HG02759 (cell line): Measurements from ENCODE around the gene ZNF107.
A peak's percentile ranks its signal among the peaks of the same experiment; 100 is the strongest.

Experiments used
- ATAC-seq: cut with Tn5 transposase; IDR thresholded peaks from one replicate; pipeline ENCODE4 v1.9.1; 2021; ENCODE audit warnings: mild to moderate bottlenecking, moderate library complexity; ENCODE audit not compliant: unreplicated experiment

The ZNF107 gene

GRCh38 chr7:64665980-64666662 is at the start of gene ZNF107:
Gene ZNF107, plus strand, starts transcription at chr7:64666133. Its CDS starts 150 bp downstream, at chr7:64666283.
- ATAC-seq, result peak; percentile 99

GRCh38 chr7:64618785-64619456 is 47.0 kb upstream of the ZNF107 start:
- ATAC-seq, result no peak

- ATAC-seq, result no peak
Measured at GRCh38 chr7:64619705-64620104, 46.2 kb upstream of the ZNF107 start.

- ATAC-seq, result no peak
Measured at GRCh38 chr7:64621656-64622055, 44.3 kb upstream of the ZNF107 start.

- ATAC-seq, result peak; percentile 98
Measured at GRCh38 chr7:64625114-64626082, 40.5 kb upstream of the ZNF107 start.

GRCh38 chr7:64626083-64626469 is 39.9 kb upstream of the ZNF107 start:
- ATAC-seq, result no peak

- no peak for ATAC-seq
Measured at GRCh38 chr7:64626557-64626956, 39.4 kb upstream of the ZNF107 start.

- ATAC-seq, result no peak
Measured at GRCh38 chr7:64628192-64628591, 37.7 kb upstream of the ZNF107 start.

- no peak for ATAC-seq
Measured at GRCh38 chr7:64628721-64629120, 37.2 kb upstream of the ZNF107 start.

- ATAC-seq, result no peak
Measured at GRCh38 chr7:64630496-64630895, 35.4 kb upstream of the ZNF107 start.

GRCh38 chr7:64632029-64632428 is 33.9 kb upstream of the ZNF107 start:
- ATAC-seq, result no peak

- no peak for ATAC-seq
Measured at GRCh38 chr7:64633401-64633800, 32.5 kb upstream of the ZNF107 start.

- no peak for ATAC-seq
Measured at GRCh38 chr7:64634406-64635062, 31.4 kb upstream of the ZNF107 start.

GRCh38 chr7:64636386-64636785 is 29.5 kb upstream of the ZNF107 start:
- no peak for ATAC-seq

GRCh38 chr7:64637521-64638445 is 28.1 kb upstream of the ZNF107 start:
- ATAC-seq, result no peak

GRCh38 chr7:64638822-64639221 is 27.1 kb upstream of the ZNF107 start:
- no peak for ATAC-seq

- ATAC-seq, result no peak
Measured at GRCh38 chr7:64639267-64640001, 26.5 kb upstream of the ZNF107 start.

- no peak for ATAC-seq
Measured at GRCh38 chr7:64640504-64640903, 25.4 kb upstream of the ZNF107 start.

- ATAC-seq, result no peak
Measured at GRCh38 chr7:64642046-64642445, 23.9 kb upstream of the ZNF107 start.
